Measurements from ENCODE around the gene FAM20B.
"Not testable (repeated sequence)": the region's sequence is repeated elsewhere in the genome, so short reads cannot be mapped to it uniquely, and the experiment has no call there.

FAM20B gene

DNA sequence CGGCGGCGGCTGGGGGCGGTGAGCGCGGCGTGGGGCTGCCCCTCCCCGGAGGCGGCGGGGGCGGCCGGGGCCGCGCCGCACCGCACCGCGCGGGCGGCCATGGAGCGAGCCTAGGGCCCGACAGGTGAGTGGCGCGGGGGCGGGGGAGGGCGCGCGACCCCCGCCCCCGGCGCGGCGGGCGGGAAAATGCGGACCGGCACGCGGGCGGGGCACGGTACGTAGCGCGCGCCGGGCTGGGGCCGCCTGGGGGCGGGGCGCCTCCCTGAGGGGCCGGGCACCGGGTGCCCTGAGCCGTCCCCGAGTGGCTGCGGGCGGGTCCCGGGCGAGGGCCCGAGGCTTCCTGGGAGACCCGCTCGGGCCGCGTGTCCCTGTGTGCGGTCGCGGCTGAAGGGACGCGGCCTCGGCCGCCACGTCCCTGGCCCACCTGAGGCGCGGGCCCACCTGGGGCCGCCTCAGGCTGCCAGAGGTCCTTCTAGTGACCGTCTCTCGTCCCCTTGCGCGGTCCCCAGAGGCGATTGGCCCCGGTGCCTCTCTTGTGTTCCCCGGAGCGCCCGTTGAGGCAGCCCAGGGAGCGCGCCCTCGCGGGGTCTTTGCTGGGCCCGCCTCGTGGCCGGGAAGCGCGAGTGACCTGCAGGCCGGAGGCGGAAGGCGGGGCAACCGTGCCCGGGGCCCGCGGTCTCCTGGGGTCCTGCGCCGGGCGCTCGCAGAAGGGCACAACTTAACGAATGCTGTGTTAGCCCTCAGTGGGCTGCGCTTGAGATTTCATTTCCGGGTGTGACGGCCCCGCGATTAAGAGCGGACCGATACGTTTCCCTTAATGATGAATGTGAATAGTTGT lies 500 bp downstream of the FAM20B start:
- peak; percentile 85 for DNase-seq

- DNase-seq: no peak
Observed at GRCh38 chr1:179026813-179027669, 1.3 kb downstream of the FAM20B start.

DNA sequence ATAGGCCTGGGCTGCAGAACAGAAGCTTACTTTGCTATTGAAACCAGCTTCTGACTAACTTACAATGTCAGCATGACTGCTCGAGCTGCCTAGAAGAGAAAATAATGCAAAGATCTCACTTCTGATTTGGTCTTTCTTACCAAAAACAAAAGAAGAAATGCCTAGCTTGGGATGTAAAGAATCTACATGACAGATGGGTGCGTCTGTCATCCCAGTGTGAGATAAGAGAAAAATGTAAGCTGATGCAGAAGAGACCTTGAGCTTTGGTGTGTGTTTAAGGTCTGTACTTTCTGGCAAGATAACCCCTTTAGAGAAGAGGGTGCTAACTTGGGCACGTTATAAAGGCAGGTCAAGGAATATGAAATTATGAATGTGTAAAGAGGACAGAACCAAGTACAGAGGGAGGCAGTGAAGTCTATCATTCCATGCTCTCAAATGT lies 3.6 kb downstream of the FAM20B start:
- DNase-seq: no peak

GRCh38 chr1:179030130-179030529 lies 4.4 kb downstream of the FAM20B start:
- no peak for DNase-seq

DNA sequence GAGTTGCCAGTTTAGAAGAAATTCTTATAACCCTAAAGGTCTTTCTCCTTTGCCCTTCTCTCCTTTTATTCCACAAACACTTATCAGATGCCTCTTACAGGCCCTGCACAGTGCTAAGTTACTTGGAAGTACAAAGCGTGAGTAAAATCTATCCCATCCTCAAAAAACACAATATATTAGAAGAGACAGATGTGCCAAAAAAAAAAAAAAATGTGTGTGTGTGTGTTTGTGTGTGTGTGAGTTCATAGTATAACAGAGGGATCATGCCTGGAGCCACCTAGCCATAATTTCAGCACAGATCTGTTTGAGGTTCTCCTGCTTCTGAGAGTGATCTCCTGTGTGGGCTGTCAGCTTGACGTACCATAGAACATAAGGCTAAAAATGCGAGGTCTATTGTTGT lies 5.0 kb downstream of the FAM20B start:
- no peak for DNase-seq

- DNase-seq: no peak
Observed at GRCh38 chr1:179031284-179031683, 5.6 kb downstream of the FAM20B start.

DNA sequence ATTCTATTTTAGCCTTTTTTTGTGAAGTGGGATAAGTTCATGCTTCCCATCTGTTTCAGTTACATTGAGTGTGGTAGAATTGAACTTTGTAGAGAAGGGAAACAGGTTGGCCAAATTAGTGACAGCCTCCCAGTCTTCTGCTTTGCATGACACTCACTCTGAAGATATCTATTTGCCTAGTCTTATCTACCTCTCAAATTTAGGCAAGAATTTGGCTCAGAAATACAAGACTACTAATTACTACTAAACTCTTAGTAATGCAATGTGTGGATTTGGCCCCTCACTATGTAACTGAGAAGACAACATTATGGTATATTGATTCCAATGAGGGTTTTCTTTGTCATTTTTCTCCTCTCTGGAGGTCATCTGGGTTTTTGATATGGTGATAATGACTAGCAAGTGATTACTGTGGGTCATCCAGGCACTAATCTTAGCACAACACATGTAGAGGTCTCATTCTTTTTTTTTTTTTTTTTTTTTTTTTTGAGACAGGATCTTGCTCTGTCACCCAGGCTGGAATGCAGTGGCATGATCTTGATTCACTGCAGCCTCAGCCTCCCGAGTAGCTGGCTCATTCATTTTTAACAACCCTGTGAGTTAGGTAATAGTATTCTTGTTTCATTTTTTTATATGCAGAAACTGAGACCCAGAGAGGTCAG lies 6.3 kb downstream of the FAM20B start:
- no peak for DNase-seq

DNA sequence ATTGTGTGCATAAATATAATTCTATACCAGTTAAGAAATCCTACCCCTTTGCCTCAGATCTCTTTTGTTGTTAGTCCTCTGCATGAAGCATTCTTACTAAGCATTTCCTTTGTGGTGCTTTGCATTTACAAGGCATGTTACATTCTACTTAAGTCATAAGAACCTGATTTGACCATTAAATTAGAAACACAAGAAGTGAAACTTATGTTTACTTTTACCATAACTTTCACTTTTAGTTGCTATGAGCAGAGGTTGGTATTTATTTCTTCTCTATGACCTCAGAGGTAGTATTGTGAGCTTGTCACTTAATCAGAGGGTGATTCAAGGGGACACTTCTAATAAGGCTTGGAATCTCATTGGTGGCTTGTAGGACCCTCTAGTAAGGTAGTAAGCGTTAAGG lies 9.0 kb downstream of the FAM20B start:
- DNase-seq: no peak

GRCh38 chr1:179036844-179037465 lies 11.3 kb downstream of the FAM20B start:
- no peak for DNase-seq

DNA sequence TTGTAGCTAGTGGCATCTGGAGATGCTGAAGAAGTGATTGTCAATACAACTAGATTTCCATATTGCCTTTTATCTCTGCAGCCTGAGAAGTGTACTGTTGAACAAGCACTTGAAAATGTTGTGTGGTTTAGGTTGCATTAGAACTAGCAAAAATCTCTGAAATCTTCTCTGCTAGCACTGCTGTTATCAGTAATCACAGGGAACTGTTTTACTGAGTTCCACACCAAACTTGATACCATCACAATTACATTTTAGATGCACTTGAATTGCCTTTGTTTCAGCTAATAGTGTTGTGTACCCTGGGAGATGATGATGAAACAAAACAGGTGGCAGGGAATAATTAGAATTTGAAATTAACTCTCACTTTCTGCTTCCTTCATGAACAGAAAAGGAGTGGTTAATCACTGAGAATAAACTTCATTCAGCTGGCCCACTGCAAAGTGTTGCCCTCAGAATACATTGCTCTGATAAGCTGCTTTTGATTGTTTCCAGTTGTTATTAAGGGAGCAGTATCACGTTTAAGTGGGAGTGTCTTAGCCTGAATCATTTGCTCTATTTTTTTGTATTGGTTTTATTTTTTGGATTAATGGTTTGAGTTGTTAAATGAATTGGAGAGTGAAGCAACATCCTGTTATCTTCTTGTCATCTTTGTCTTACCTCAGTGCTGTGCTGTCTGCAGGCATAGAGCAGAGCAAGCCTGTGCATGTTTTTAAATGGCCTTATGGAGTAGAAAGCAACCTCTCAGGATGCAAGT lies 13.0 kb downstream of the FAM20B start:
- no peak for DNase-seq

DNA sequence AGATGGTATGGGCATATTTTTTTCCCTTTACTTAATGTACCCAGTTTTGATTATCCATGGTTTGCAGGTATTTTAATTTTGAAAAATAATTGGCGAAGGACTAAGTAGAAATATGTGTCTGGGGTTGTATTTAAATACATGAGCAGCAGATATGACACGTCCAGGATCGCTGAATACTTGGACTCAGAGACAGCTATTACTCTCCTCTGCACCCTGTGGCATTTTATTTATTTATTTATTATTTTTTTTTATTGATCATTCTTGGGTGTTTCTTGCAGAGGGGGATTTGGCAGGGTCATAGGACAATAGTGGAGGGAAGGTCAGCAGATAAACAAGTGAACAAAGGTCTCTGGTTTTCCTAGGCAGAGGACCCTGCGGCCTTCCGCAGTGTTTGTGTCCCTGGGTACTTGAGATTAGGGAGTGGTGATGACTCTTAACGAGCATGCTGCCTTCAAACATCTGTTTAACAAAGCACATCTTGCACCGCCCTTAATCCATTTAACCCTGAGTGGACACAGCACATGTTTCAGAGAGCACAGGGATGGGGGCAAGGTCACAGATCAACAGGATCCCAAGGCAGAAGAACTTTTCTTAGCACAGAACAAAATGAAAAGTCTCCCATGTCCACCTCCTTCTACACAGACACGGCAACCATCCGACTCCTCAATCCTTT lies 13.9 kb downstream of the FAM20B start:
- DNase-seq: not testable (repeated sequence)

DNA sequence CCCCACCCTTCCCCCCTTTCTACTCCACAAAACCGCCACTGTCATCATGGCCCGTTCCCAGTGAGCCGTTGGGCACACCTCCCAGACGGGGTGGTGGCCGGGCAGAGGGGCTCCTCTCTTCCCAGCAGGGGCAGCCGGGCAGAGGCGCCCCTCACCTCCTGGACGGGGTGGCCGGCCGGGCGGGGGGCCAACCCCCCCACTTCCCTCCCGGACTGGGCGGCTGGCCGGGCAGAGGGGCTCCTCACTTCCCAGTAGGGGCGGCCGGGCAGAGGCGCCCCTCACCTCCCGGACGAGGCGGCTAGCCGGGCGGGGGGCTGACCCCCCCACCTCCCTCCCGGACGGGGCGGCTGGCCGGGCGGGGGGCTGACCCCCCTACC lies 14.5 kb downstream of the FAM20B start:
- not testable (repeated sequence) for DNase-seq

DNA sequence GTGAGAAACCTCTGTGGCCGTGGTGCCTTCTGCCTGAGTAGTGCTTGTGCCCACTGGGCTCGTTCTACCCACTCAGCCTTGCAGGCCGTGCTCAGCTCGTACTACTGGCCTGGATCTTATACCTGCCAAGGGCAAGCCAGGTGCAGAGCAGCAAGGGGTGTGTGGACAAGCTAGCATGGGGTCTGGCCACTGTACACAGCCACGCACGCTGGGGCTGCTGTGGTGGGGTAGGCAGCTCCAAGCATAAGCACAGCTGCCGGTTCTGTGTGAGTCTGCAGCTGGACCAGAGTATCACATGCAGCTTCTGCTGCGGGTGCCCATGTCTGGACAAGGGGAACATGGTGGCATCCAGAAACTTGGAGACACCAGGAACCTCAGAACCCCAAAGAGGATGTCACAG lies 16.4 kb downstream of the FAM20B start:
- no peak for DNase-seq

- no peak for DNase-seq
Observed at GRCh38 chr1:179042700-179043099, 17.0 kb downstream of the FAM20B start.

DNA sequence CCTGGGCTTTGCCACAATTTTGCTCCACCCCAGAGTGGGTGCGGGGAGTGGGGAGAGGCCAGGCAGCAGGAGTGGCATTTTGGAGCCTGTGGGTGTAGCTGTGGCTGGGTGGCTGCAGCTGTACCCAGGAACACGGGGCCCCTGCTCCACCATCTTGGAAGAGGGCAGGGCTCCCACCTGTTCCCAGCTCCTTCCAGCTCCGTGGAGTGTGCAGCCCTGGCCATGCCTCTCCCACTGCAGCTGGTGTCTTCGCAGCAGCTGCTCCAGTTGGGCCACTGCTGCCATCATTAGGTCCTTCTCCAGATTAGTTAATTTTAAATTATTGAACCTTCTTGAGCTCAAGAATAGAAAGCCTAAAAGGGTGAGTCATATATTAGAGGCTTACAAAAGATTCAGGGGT lies 17.6 kb downstream of the FAM20B start:
- no peak for DNase-seq

DNA sequence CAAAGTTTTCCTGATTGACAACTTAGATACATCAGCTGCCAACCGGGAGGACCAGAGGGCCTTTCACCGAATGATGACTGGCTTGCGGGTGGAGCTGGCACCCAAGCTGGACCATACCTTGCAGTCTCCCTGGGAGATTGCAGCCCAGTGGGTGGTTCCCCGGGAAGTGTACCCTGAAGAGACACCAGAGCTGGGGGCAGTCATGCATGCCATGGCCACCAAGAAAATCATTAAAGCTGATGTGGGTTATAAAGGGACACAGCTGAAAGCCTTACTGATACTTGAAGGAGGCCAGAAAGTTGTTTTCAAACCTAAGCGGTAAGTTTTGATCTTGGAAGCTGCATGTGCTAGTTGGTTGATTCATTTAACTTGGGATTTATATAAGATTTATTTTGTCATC lies 18.2 kb downstream of the FAM20B start:
- no peak for DNase-seq

- DNase-seq: no peak
Observed at GRCh38 chr1:179046808-179047635, 21.3 kb downstream of the FAM20B start.

- no peak for DNase-seq
Observed at GRCh38 chr1:179047636-179047997, 21.9 kb downstream of the FAM20B start.

GRCh38 chr1:179048339-179049124 lies 22.8 kb downstream of the FAM20B start:
- no peak for DNase-seq

- DNase-seq: no peak
Observed at GRCh38 chr1:179052776-179053175, 27.1 kb downstream of the FAM20B start.
